GM23338 (cell line): ENCODE data around the gene XPR1. TPM values are rescaled to one million over a fixed set of nuclear protein-coding genes. Genes with fewer than 3 reads are reported as not detected.
A peak's percentile ranks its signal among the peaks of the same experiment; 100 is the strongest.

Experiments
- ATAC-seq: fragments of 200-7000 bp; cut with Tn5 transposase; 3 replicates; pipeline ENCODE4 v1.9.1; 2020
- DNase-seq: peaks from one replicate; pipeline ENCODE4 v3.0.0-alpha.2; 2015; ENCODE audit warnings: low spot score
- H2AFZ ChIP-seq: fragments of 200-600 bp; sonication (generic); 2 replicates; pipeline ENCODE4 v1.8.0; 2016; ENCODE audit warnings: antibody characterized with exemption, mild to moderate bottlenecking, moderate library complexity
- H3F3A ChIP-seq: fragments of 200-600 bp; sonication (generic); replicated peaks from 2 replicates; pipeline ENCODE4 v1.8.0; 2017; ENCODE audit warnings: antibody characterized with exemption, mixed run types, low read depth
- H3K27ac ChIP-seq: fragments of 200-600 bp; sonication (generic); 2 replicates; pipeline ENCODE4 v1.6.1; 2016; ENCODE audit warnings: low read depth
- H3K27me3 ChIP-seq: fragments of 200-600 bp; sonication (generic); 2 replicates; pipeline ENCODE4 v1.8.0; 2016; ENCODE audit warnings: mild to moderate bottlenecking, mixed run types, moderate library complexity; ENCODE audit not compliant: insufficient read depth
- H3K36me3 ChIP-seq: fragments of 200-600 bp; sonication (generic); 2 replicates; pipeline ENCODE4 v1.8.0; 2016; ENCODE audit warnings: mild to moderate bottlenecking; ENCODE audit not compliant: insufficient read depth
- H3K4me1 ChIP-seq: fragments of 200-600 bp; sonication (generic); 2 replicates; pipeline ENCODE4 v1.8.0; 2016; ENCODE audit warnings: mild to moderate bottlenecking, moderate library complexity; ENCODE audit not compliant: insufficient read depth
- H3K4me2 ChIP-seq: fragments of 200-600 bp; sonication (generic); 2 replicates; pipeline ENCODE4 v1.7.1; 2017; ENCODE audit warnings: mixed run types
- H3K4me3 ChIP-seq: fragments of 200-600 bp; sonication (generic); 2 replicates; pipeline ENCODE4 v1.6.1; 2016; ENCODE audit warnings: mixed run types
- H3K79me2 ChIP-seq: fragments of 200-600 bp; sonication (generic); replicated peaks from 2 replicates; pipeline ENCODE4 v1.8.0; 2017; ENCODE audit warnings: mild to moderate bottlenecking; ENCODE audit not compliant: insufficient read depth
- H3K9me2 ChIP-seq: fragments of 200-600 bp; sonication (generic); 2 replicates; pipeline ENCODE4 v1.8.0; 2017; ENCODE audit not compliant: insufficient read depth
- H4K20me1 ChIP-seq: fragments of 200-600 bp; sonication (generic); replicated peaks from 2 replicates; pipeline ENCODE4 v1.8.0; 2017; ENCODE audit warnings: mild to moderate bottlenecking; ENCODE audit not compliant: insufficient read depth
- H3K27ac Mint-ChIP-seq: 2 replicates; pipeline ENCODE4 v1.8.0; 2020; ENCODE audit warnings: inconsistent platforms, mild to moderate bottlenecking, moderate library complexity, mixed read lengths
- H3K27me3 Mint-ChIP-seq: 3 replicates; pipeline ENCODE4 v1.8.0; 2022; ENCODE audit warnings: low read depth, mild to moderate bottlenecking, moderate library complexity, mixed read lengths, inconsistent platforms; ENCODE audit not compliant: insufficient read depth, poor library complexity
- H3K36me3 Mint-ChIP-seq: 3 replicates; pipeline ENCODE4 v1.8.0; 2021; ENCODE audit warnings: low read depth, mild to moderate bottlenecking, inconsistent platforms, moderate library complexity, mixed read lengths
- H3K4me1 Mint-ChIP-seq: 3 replicates; pipeline ENCODE4 v1.8.0; 2020; ENCODE audit warnings: mild to moderate bottlenecking, inconsistent platforms, mixed read lengths
- H3K4me3 Mint-ChIP-seq: 3 replicates; pipeline ENCODE4 v1.8.0; 2021; ENCODE audit warnings: moderate library complexity, mild to moderate bottlenecking, inconsistent platforms, mixed read lengths
- H3K9me3 Mint-ChIP-seq: 3 replicates; pipeline ENCODE4 v1.8.0; 2020; ENCODE audit warnings: moderate library complexity, mild to moderate bottlenecking, inconsistent platforms, mixed read lengths
- CREB1 ChIP-seq: fragments of 250-450 bp; sonication (Bioruptor Pico); IDR thresholded peaks from 2 replicates; pipeline ENCODE4 v1.5.0; 2020; ENCODE audit warnings: low read depth, mild to moderate bottlenecking, moderate library complexity
- CTCF ChIP-seq, 2 experiments: fragments of 200-600 bp in 1 of 2; sonication (generic) in 1 of 2; conservative IDR thresholded peaks; 2 replicates each; pipeline versions ENCODE4 v1.5.1 to v1.6.1; 2016 to 2017; ENCODE audit warnings: antibody characterized with exemption in 2 of 2, low read depth in 2 of 2, mild to moderate bottlenecking in 2 of 2, moderate library complexity in 1 of 2
- ETS1 ChIP-seq: IDR thresholded peaks from 2 replicates; pipeline ENCODE4 v1.6.1; 2016; ENCODE audit warnings: antibody characterized with exemption
- EZH2 ChIP-seq: fragments of 200-600 bp; sonication (generic); IDR thresholded peaks from one replicate; pipeline ENCODE4 v1.8.0; 2017; ENCODE audit warnings: antibody characterized with exemption, mild to moderate bottlenecking, low read depth; ENCODE audit not compliant: unreplicated experiment
- EZH2phosphoT487 ChIP-seq: fragments of 200-600 bp; sonication (generic); IDR thresholded peaks from one replicate; pipeline ENCODE4 v1.8.1; 2018; ENCODE audit warnings: antibody characterized with exemption; ENCODE audit not compliant: unreplicated experiment
- JUNB ChIP-seq: IDR thresholded peaks from one replicate; pipeline ENCODE4 v1.6.1; 2016; ENCODE audit warnings: antibody characterized with exemption; ENCODE audit not compliant: unreplicated experiment
- NANOG ChIP-seq: IDR thresholded peaks from 2 replicates; pipeline ENCODE4 v1.6.1; 2016; ENCODE audit warnings: antibody characterized with exemption, borderline replicate concordance
- POLR2AphosphoS5 ChIP-seq: IDR thresholded peaks from 2 replicates; pipeline ENCODE4 v1.6.1; 2016; ENCODE audit warnings: antibody characterized with exemption, low read depth
- REST ChIP-seq: IDR thresholded peaks from one replicate; pipeline ENCODE4 v1.6.1; 2018; ENCODE audit warnings: antibody characterized with exemption; ENCODE audit not compliant: unreplicated experiment
- ZNF462 ChIP-seq: fragments of 250-450 bp; sonication (Bioruptor Pico); IDR thresholded peaks from 2 replicates; pipeline ENCODE4 v1.5.0; 2020; ENCODE audit warnings: mild to moderate bottlenecking, moderate library complexity
- polyA plus RNA-seq: library from polyadenylated mRNA; unstranded; fragments of >200 nt; fragmentation: Nextera tagmentation; extraction: Ambion mirVana; gene quantifications from 2 replicates; pipeline ENCODE4 v1.2.1, GENCODE V29; 2016
- total RNA-seq: library from RNA; depleted of rRNA; stranded (reverse); fragments of >200 nt; shearing (Covaris generic); gene quantifications from 2 replicates; pipeline ENCODE4 v1.2.3, GENCODE V29; 2014

The XPR1 gene
- total and polyA plus RNA-seq, 2 experiments from 2014 or later: 9.3 to 38.1 TPM

GRCh38 chr1:180593382-180593781 lies 38.4 kb upstream of the XPR1 start (continued):
- TF ChIP-seq CTCF (conservative IDR thresholded peaks at IDR 0.05; ENCODE audit: low read depth in 2 of 2): no peak
- TF ChIP-seq POLR2AphosphoS5: no peak
- no peak for TF ChIP-seq NANOG
- no peak for TF ChIP-seq CREB1 (CRISPR knock-in tag)
- no peak for TF ChIP-seq ETS1

GRCh38 chr1:180594723-180595122 lies 37.1 kb upstream of the XPR1 start:
- Histone ChIP-seq H4K20me1 (no peaks in the 10 kb centered on the region), H3K27me3 (no peaks in the 10 kb centered on the region), H3K4me2 (no peak overlapping the region), H3K36me3 (no peaks in the 10 kb centered on the region), H3K4me3 (no peak overlapping the region), H3K79me2 (no peaks in the 10 kb centered on the region), H2AFZ (0 out of 2 replicates have a peak overlapping the region, but pooled peaks have one; percentile 16), H3K9me2 (no peaks in the 10 kb centered on the region), H3K4me1 (no peaks in the 10 kb centered on the region), H3K27ac (no peak overlapping the region), H3F3A (no peaks in the 10 kb centered on the region)
- Mint-ChIP-seq H3K27me3 (peaks cover 1% of the 10 kb centered on the region), H3K9me3 (no peaks in the 10 kb centered on the region), H3K4me1 (no peaks in the 10 kb centered on the region), H3K36me3 (no peaks in the 10 kb centered on the region), H3K27ac (no peak overlapping the region), H3K4me3 (no peak overlapping the region)
- ATAC-seq (no peak), DNase-seq (no peak)
- TF ChIP-seq EZH2: no peak
- TF ChIP-seq REST: no peak
- no peak for TF ChIP-seq ZNF462 (CRISPR knock-in tag)
- no peak for TF ChIP-seq POLR2AphosphoS5
- no peak for TF ChIP-seq CTCF (conservative IDR thresholded peaks at IDR 0.05; ENCODE audit: low read depth in 2 of 2)
- TF ChIP-seq JUNB: no peak
- TF ChIP-seq EZH2phosphoT487: no peak
